NCI-H1092 (cell line): Measurements from ENCODE around the gene DHX58.
A peak's percentile ranks its signal among the peaks of the same experiment; 100 is the strongest.
"Not testable (repeated sequence)": the region's sequence is repeated elsewhere in the genome, so short reads cannot be mapped to it uniquely, and the experiment has no call there.

Experiments
- DNase-seq: peaks from one replicate; lab custom pipeline; 2025; lab: John Stamatoyannopoulos, UW

Gene DHX58

GRCh38 chr17:42112552-42113176 is at the start of gene DHX58:
Gene DHX58, minus strand, starts transcription at chr17:42112714. Its CDS starts 822 bp downstream, at chr17:42111892.
- no peak for DNase-seq

- DNase-seq, result no peak
Observed at GRCh38 chr17:42160531-42160910, 48.0 kb upstream of the DHX58 start.

GRCh38 chr17:42159796-42160530 is 47.4 kb upstream of the DHX58 start:
- DNase-seq, result no peak

GRCh38 chr17:42155614-42156045 is 43.1 kb upstream of the DHX58 start:
- DNase-seq, result no peak

- no peak for DNase-seq
Observed at GRCh38 chr17:42153919-42154742, 41.6 kb upstream of the DHX58 start.

- DNase-seq, result no peak
Observed at GRCh38 chr17:42146911-42147607, 34.5 kb upstream of the DHX58 start.

- not testable (repeated sequence) for DNase-seq
Observed at GRCh38 chr17:42143138-42143537, 30.6 kb upstream of the DHX58 start.

- DNase-seq, result no peak
Observed at GRCh38 chr17:42142371-42142896, 29.9 kb upstream of the DHX58 start.

GRCh38 chr17:42141382-42141781 is 28.9 kb upstream of the DHX58 start:
- DNase-seq, result no peak

- DNase-seq, result not testable (repeated sequence)
Observed at GRCh38 chr17:42140690-42141089, 28.2 kb upstream of the DHX58 start.

GRCh38 chr17:42138749-42139492 is 26.4 kb upstream of the DHX58 start:
- no peak for DNase-seq

- no peak for DNase-seq
Observed at GRCh38 chr17:42136654-42137051, 24.1 kb upstream of the DHX58 start.

- no peak for DNase-seq
Observed at GRCh38 chr17:42135664-42136653, 23.4 kb upstream of the DHX58 start.

GRCh38 chr17:42135151-42135550 is 22.6 kb upstream of the DHX58 start:
- DNase-seq, result no peak

- peak; percentile 74 for DNase-seq
Observed at GRCh38 chr17:42133461-42134041, 21.0 kb upstream of the DHX58 start.

GRCh38 chr17:42132941-42133340 is 20.4 kb upstream of the DHX58 start:
- no peak for DNase-seq

GRCh38 chr17:42131981-42132432 is 19.5 kb upstream of the DHX58 start:
- no peak for DNase-seq

- DNase-seq, result no peak
Observed at GRCh38 chr17:42131232-42131631, 18.7 kb upstream of the DHX58 start.

- DNase-seq, result no peak
Observed at GRCh38 chr17:42130310-42130936, 17.9 kb upstream of the DHX58 start.
